ENCODE measurements around the gene MYO7B. TPM values are rescaled to one million over a fixed set of nuclear protein-coding genes. Genes with fewer than 3 reads are reported as not detected.

Gene MYO7B
- total RNA-seq, 2 experiments from 2014 or later: 3.3 TPM; not detected in 1

DNA sequence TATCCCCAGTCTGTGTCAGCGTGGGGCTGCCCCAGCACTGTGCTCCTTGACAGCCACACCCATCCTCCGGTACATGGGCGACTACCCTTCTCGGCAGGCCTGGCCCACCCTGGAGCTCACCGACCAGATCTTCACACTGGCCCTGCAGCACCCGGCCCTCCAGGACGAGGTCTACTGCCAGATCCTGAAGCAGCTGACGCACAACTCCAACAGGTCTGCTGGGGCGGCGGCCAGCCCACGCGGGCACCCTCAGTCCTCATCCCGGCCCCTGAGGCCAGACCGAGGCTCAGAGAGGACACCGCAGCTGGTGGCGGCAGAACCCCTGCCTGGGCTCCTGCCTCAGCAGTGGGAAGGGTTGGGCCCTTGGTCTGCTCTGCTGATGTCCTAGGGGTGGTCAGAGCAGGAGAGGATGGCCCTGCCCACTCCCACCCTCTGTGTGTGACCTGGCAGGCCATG is 96.1 kb downstream of the MYO7B start:
- H3K4me3 ChIP-seq (ENCODE audit: low read depth, low read length, poor library complexity, severe bottlenecking): no peak overlapping the region
- H3K9me2 ChIP-seq (ENCODE audit: insufficient read depth, low read length): no peaks in the 10 kb centered on the region
- TF ChIP-seq CTCF (conservative IDR thresholded peaks at IDR 0.05; ENCODE audit: low read length) (no peak), EZH2phosphoT487 (IDR thresholded peaks at IDR 0.05; ENCODE audit: borderline replicate concordance, low read depth, low read length) (no peak)
- H3K4me1 ChIP-seq (ENCODE audit: insufficient read depth, low read length, poor library complexity, severe bottlenecking): no peaks in the 10 kb centered on the region
- H2AFZ ChIP-seq (ENCODE audit: low read length): no peak overlapping the region
- no peaks in the 10 kb centered on the region for H3K79me2 ChIP-seq (ENCODE audit: insufficient read depth, low read depth, low read length)
- H4K20me1 ChIP-seq (ENCODE audit: insufficient read depth, low read length): no peaks in the 10 kb centered on the region
- no peaks in the 10 kb centered on the region for H3K36me3 ChIP-seq (ENCODE audit: insufficient read depth, low read length)
- no peak overlapping the region for H3K27ac ChIP-seq (ENCODE audit: low read depth, low read length, poor library complexity, severe bottlenecking)
- intact Hi-C loops (cut with micrococcal nuclease; ENCODE audit: unreplicated experiment): no loop called here
- no peak for DNase-seq (ENCODE audit: low spot score)
- BruUV-seq (replicated peaks): no TSS peak
- POLR2A ChIA-PET: no interaction called here
- CTCF ChIA-PET (ENCODE audit: unreplicated experiment): no interaction called here
- no peaks in the 10 kb centered on the region for H3K9me3 ChIP-seq (ENCODE audit: low read length)
- no peak overlapping the region for H3K4me2 ChIP-seq (ENCODE audit: low read length)

DNA sequence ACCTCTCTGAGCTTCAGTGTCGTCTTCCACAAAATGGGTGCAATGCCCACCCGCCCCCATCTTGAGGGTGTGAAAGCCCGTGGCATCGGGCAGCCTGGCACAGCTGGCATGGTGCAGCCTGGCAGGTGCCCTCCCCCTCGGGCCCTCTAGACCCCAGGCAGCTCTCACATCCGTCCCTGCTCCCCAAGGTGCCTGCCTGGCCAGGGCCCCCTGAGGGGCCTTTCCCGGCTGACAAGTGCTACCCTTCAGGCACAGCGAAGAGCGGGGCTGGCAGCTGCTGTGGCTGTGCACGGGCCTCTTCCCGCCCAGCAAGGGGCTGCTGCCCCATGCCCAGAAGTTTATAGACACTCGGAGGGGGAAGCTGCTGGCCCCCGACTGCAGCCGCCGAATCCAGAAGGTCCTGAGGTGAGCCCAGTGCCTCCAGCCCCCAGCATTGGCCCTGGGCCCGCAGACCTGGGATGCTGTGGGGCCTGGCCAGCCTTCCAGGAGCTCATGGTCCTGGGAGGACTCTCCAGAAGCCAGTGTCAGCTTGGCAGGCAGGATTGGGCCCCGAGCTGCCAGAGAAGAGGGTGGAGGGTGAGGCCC is 96.6 kb downstream of the MYO7B start:
- Histone ChIP-seq H3K36me3 (ENCODE audit: insufficient read depth, low read length) (no peaks in the 10 kb centered on the region), H3K4me1 (ENCODE audit: insufficient read depth, low read length, poor library complexity, severe bottlenecking) (no peaks in the 10 kb centered on the region), H2AFZ (ENCODE audit: low read length) (no peak overlapping the region), H3K9me3 (ENCODE audit: low read length) (no peaks in the 10 kb centered on the region), H3K4me2 (ENCODE audit: low read length) (no peak overlapping the region), H3K9me2 (ENCODE audit: insufficient read depth, low read length) (no peaks in the 10 kb centered on the region), H3K4me3 (ENCODE audit: low read depth, low read length, poor library complexity, severe bottlenecking) (no peak overlapping the region), H3K79me2 (ENCODE audit: insufficient read depth, low read depth, low read length) (no peaks in the 10 kb centered on the region), H4K20me1 (ENCODE audit: insufficient read depth, low read length) (no peaks in the 10 kb centered on the region), H3K27ac (ENCODE audit: low read depth, low read length, poor library complexity, severe bottlenecking) (no peak overlapping the region)
- TF ChIP-seq CTCF (conservative IDR thresholded peaks at IDR 0.05; ENCODE audit: low read length) (no peak), EZH2phosphoT487 (IDR thresholded peaks at IDR 0.05; ENCODE audit: borderline replicate concordance, low read depth, low read length) (no peak)
- intact Hi-C loops (cut with micrococcal nuclease; ENCODE audit: unreplicated experiment): no loop called here
- ChIA-PET POLR2A (no interaction called here), CTCF (ENCODE audit: unreplicated experiment) (no interaction called here)
- no peak for DNase-seq (ENCODE audit: low spot score)
- no TSS peak for BruUV-seq (replicated peaks)

DNA sequence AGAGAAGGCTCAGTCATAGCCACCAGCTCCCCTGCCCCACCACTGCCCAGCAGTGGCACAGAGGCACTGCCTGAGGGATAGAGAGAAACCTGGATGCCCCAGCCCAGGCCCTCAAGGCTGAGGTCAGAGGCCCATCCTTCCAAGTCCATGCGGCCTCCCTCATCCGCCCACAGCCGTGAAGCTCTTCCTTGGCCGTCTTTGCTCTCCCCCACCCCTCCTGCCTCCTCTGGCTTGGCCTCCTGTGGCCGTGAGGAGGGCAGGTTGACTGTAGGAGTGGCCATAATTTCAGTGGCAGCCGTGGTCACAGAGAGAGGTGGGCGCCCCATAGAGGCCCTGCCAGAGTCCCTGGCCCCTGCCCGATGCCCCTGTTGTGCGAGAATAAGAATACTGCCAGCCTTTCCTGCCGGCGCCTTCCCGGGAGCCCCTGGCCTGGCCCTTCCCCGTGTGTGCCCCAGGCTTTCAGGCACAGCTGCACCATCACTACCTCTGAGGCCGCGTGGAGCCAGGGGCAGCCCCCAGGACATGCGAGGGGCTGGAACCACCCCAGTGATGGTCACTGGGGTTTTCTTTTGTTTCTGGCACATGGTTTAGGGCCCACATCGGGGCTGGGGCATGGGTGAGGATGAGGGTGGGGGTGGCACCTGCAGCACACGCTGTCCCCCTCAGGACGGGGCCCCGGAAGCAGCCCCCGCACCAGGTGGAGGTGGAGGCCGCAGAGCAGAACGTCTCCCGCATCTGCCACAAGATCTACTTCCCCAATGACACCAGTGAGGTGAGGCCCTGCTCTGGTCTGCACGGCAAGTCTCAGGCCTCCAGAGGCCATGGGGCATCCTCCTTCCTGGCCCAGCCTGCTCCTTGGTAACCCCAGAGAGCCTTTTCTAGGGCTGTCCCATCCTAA is 97.4 kb downstream of the MYO7B start:
- ChIA-PET CTCF (ENCODE audit: unreplicated experiment) (no interaction called here), POLR2A (no interaction called here)
- Histone ChIP-seq H3K9me3 (ENCODE audit: low read length) (no peaks in the 10 kb centered on the region), H3K4me1 (ENCODE audit: insufficient read depth, low read length, poor library complexity, severe bottlenecking) (no peaks in the 10 kb centered on the region), H3K27ac (ENCODE audit: low read depth, low read length, poor library complexity, severe bottlenecking) (no peak overlapping the region), H3K4me3 (ENCODE audit: low read depth, low read length, poor library complexity, severe bottlenecking) (no peak overlapping the region), H2AFZ (ENCODE audit: low read length) (no peak overlapping the region), H3K9me2 (ENCODE audit: insufficient read depth, low read length) (no peaks in the 10 kb centered on the region), H3K79me2 (ENCODE audit: insufficient read depth, low read depth, low read length) (no peaks in the 10 kb centered on the region), H3K4me2 (ENCODE audit: low read length) (no peak overlapping the region), H4K20me1 (ENCODE audit: insufficient read depth, low read length) (no peaks in the 10 kb centered on the region), H3K36me3 (ENCODE audit: insufficient read depth, low read length) (no peaks in the 10 kb centered on the region)
- DNase-seq (ENCODE audit: low spot score): peak; percentile 13
- intact Hi-C loops (cut with micrococcal nuclease; ENCODE audit: unreplicated experiment): no loop called here
- BruUV-seq (replicated peaks): no TSS peak
- TF ChIP-seq CTCF (conservative IDR thresholded peaks at IDR 0.05; ENCODE audit: low read length) (no peak), EZH2phosphoT487 (IDR thresholded peaks at IDR 0.05; ENCODE audit: borderline replicate concordance, low read depth, low read length) (no peak)
